Measurements from ENCODE around the gene AURKA. TPM values are rescaled to one million over a fixed set of nuclear protein-coding genes. Genes with fewer than 3 reads are reported as not detected.

The AURKA gene
- total and polyA plus RNA-seq, 2 experiments from 2014 or later, result 75.8 to 82.0 TPM

- peaks cover 9% of the 10 kb centered on the region for H3K4me1 Mint-ChIP-seq
- no peaks in the 10 kb centered on the region for H3K9me2 ChIP-seq (ENCODE audit: insufficient read depth)
- DNase-seq (ENCODE audit: low spot score), result no peak
Measured at GRCh38 chr20:56389807-56390206, 2.2 kb downstream of the AURKA start.

More at GRCh38 chr20:56389807-56390206, 2.2 kb downstream of the AURKA start:
- peaks cover 43% of the 10 kb centered on the region for H3K36me3 ChIP-seq (ENCODE audit: insufficient read depth)
- no peak overlapping the region for H2AFZ ChIP-seq
- H3K4me3 ChIP-seq, result no peak overlapping the region
- no peaks in the 10 kb centered on the region for H3K27me3 ChIP-seq (ENCODE audit: insufficient read depth)
- Mint-ChIP-seq H3K4me3 (no peak overlapping the region; the same call in 2 of the 3 replicates), H3K27ac (no peak overlapping the region), H3K36me3 (ENCODE audit: low read depth) (peaks cover 61% of the 10 kb centered on the region), H3K27me3 (ENCODE audit: insufficient read depth, low read depth, poor library complexity) (peaks cover 8% of the 10 kb centered on the region), H3K9me3 (no peaks in the 10 kb centered on the region; the same call in 2 of the 3 replicates)
- H3K79me2 ChIP-seq (replicated peaks; ENCODE audit: insufficient read depth), result peaks cover 91% of the 10 kb centered on the region
- no peaks in the 10 kb centered on the region for H3F3A ChIP-seq (replicated peaks; ENCODE audit: low read depth)
- H3K4me1 ChIP-seq (ENCODE audit: insufficient read depth), result peaks cover 15% of the 10 kb centered on the region
- H3K27ac ChIP-seq (ENCODE audit: low read depth), result no peak overlapping the region
- ATAC-seq, result no peak
- TF ChIP-seq, protein P1, sequence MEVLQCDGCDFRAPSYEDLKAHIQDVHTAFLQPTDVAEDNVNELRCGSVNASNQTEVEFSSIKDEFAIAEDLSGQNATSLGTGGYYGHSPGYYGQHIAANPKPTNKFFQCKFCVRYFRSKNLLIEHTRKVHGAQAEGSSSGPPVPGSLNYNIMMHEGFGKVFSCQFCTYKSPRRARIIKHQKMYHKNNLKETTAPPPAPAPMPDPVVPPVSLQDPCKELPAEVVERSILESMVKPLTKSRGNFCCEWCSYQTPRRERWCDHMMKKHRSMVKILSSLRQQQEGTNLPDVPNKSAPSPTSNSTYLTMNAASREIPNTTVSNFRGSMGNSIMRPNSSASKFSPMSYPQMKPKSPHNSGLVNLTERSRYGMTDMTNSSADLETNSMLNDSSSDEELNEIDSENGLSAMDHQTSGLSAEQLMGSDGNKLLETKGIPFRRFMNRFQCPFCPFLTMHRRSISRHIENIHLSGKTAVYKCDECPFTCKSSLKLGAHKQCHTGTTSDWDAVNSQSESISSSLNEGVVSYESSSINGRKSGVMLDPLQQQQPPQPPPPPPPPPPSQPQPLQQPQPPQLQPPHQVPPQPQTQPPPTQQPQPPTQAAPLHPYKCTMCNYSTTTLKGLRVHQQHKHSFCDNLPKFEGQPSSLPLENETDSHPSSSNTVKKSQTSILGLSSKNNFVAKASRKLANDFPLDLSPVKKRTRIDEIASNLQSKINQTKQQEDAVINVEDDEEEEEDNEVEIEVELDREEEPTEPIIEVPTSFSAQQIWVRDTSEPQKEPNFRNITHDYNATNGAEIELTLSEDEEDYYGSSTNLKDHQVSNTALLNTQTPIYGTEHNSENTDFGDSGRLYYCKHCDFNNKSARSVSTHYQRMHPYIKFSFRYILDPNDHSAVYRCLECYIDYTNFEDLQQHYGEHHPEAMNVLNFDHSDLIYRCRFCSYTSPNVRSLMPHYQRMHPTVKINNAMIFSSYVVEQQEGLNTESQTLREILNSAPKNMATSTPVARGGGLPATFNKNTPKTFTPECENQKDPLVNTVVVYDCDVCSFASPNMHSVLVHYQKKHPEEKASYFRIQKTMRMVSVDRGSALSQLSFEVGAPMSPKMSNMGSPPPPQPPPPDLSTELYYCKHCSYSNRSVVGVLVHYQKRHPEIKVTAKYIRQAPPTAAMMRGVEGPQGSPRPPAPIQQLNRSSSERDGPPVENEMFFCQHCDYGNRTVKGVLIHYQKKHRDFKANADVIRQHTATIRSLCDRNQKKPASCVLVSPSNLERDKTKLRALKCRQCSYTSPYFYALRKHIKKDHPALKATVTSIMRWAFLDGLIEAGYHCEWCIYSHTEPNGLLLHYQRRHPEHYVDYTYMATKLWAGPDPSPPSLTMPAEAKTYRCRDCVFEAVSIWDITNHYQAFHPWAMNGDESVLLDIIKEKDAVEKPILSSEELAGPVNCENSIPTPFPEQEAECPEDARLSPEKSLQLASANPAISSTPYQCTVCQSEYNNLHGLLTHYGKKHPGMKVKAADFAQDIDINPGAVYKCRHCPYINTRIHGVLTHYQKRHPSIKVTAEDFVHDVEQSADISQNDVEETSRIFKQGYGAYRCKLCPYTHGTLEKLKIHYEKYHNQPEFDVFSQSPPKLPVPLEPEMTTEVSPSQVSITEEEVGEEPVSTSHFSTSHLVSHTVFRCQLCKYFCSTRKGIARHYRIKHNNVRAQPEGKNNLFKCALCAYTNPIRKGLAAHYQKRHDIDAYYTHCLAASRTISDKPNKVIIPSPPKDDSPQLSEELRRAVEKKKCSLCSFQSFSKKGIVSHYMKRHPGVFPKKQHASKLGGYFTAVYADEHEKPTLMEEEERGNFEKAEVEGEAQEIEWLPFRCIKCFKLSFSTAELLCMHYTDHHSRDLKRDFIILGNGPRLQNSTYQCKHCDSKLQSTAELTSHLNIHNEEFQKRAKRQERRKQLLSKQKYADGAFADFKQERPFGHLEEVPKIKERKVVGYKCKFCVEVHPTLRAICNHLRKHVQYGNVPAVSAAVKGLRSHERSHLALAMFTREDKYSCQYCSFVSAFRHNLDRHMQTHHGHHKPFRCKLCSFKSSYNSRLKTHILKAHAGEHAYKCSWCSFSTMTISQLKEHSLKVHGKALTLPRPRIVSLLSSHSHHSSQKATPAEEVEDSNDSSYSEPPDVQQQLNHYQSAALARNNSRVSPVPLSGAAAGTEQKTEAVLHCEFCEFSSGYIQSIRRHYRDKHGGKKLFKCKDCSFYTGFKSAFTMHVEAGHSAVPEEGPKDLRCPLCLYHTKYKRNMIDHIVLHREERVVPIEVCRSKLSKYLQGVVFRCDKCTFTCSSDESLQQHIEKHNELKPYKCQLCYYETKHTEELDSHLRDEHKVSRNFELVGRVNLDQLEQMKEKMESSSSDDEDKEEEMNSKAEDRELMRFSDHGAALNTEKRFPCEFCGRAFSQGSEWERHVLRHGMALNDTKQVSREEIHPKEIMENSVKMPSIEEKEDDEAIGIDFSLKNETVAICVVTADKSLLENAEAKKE (CRISPR knock-in tag; IDR thresholded peaks at IDR 0.05), result no peak
- TF ChIP-seq CTCF (conservative IDR thresholded peaks at IDR 0.05; ENCODE audit: low read depth in 2 of 2) (no peak), EZH2phosphoT487 (IDR thresholded peaks at IDR 0.05; ENCODE audit: unreplicated experiment) (no peak), NANOG (IDR thresholded peaks at IDR 0.05; ENCODE audit: borderline replicate concordance) (no peak), ZNF114 (CRISPR knock-in tag; IDR thresholded peaks at IDR 0.05) (no peak), POLR2AphosphoS5 (IDR thresholded peaks at IDR 0.05; ENCODE audit: low read depth) (no peak), EZH2 (IDR thresholded peaks at IDR 0.05; ENCODE audit: low read depth, unreplicated experiment) (no peak), JUNB (IDR thresholded peaks at IDR 0.05; ENCODE audit: unreplicated experiment) (no peak), REST (IDR thresholded peaks at IDR 0.05; ENCODE audit: unreplicated experiment) (no peak), CREB1 (CRISPR knock-in tag; IDR thresholded peaks at IDR 0.05; ENCODE audit: low read depth) (no peak), STAT1 (IDR thresholded peaks at IDR 0.05; ENCODE audit: unreplicated experiment) (no peak), ZNF331 (CRISPR knock-in tag; IDR thresholded peaks at IDR 0.05; ENCODE audit: low read depth) (no peak)
- TF ChIP-seq, protein P2, sequence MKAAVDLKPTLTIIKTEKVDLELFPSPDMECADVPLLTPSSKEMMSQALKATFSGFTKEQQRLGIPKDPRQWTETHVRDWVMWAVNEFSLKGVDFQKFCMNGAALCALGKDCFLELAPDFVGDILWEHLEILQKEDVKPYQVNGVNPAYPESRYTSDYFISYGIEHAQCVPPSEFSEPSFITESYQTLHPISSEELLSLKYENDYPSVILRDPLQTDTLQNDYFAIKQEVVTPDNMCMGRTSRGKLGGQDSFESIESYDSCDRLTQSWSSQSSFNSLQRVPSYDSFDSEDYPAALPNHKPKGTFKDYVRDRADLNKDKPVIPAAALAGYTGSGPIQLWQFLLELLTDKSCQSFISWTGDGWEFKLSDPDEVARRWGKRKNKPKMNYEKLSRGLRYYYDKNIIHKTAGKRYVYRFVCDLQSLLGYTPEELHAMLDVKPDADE (IDR thresholded peaks at IDR 0.05), result no peak
- H3K4me2 ChIP-seq, result 0 out of 2 replicates have a peak overlapping the region, but pooled peaks have one; percentile 38
- peaks cover 24% of the 10 kb centered on the region for H4K20me1 ChIP-seq (replicated peaks; ENCODE audit: insufficient read depth)
